ENCODE data around the gene NPPB. TPM values are rescaled to one million over a fixed set of nuclear protein-coding genes. Genes with fewer than 3 reads are reported as not detected.

NPPB gene
- total RNA-seq, 1 experiment from 2014 or later: 0.35 TPM

GRCh38 chr1:11817192-11817591 lies 41.6 kb downstream of the NPPB start:
- DNase-seq: no peak
- no peak overlapping the region for H2AK5ac ChIP-seq (ENCODE audit: insufficient read length, low read length)
- H2BK12ac ChIP-seq (ENCODE audit: insufficient read length, low read depth, low read length): no peak overlapping the region
- H3K23me2 ChIP-seq (ENCODE audit: insufficient read length, low read depth, low read length, poor library complexity, severe bottlenecking): no peaks in the 10 kb centered on the region
- H4K91ac ChIP-seq (ENCODE audit: insufficient read length, low read depth, low read length): no peak overlapping the region
- no peak overlapping the region for H3K23ac ChIP-seq (ENCODE audit: insufficient read length, low read depth, low read length)
- Mint-ChIP-seq H3K9me3 (no peaks in the 10 kb centered on the region), H3K4me1 (no peaks in the 10 kb centered on the region), H3K27me3 (ENCODE audit: low read depth) (no peaks in the 10 kb centered on the region), H3K27ac (no peak overlapping the region), H3K36me3 (ENCODE audit: insufficient read depth in 1 of 3, low read depth in 3 of 3) (peaks cover 24 to 76% (median 59%) of the 10 kb centered on the region in 3 experiments; a peak in 6 of 7 replicates), H3K4me3 (no peak overlapping the region)
- H2BK20ac ChIP-seq (ENCODE audit: low read depth, low read length, poor library complexity, severe bottlenecking): no peak overlapping the region
- no peaks in the 10 kb centered on the region for H3K9me3 ChIP-seq (ENCODE audit: control insufficient read depth, low read depth, low read length)
- no peak overlapping the region for H3K9ac ChIP-seq (ENCODE audit: extremely low read depth, insufficient read length, low read length)
- H3K4me1 ChIP-seq (ENCODE audit: insufficient read depth, low read length): no peaks in the 10 kb centered on the region
- H3K79me1 ChIP-seq (ENCODE audit: insufficient read depth, low read depth, low read length, poor library complexity, severe bottlenecking): peaks cover 8% of the 10 kb centered on the region
- H2BK15ac ChIP-seq (ENCODE audit: low read depth, low read length): no peak overlapping the region
- H4K20me1 ChIP-seq (ENCODE audit: control insufficient read depth, insufficient read depth, insufficient read length): no peaks in the 10 kb centered on the region
- no peak overlapping the region for H2BK5ac ChIP-seq (ENCODE audit: insufficient read length, low read length)
- no peak overlapping the region for H4K8ac ChIP-seq (replicated peaks; ENCODE audit: insufficient read length, low read depth, low read length)
- no peak overlapping the region for H4K5ac ChIP-seq (ENCODE audit: insufficient read length, low read depth, low read length)
- H3K4ac ChIP-seq (ENCODE audit: low read depth, low read length): no peak overlapping the region
- peaks cover 2% of the 10 kb centered on the region; the same call in 1 of the 2 replicates for H3K79me2 ChIP-seq (ENCODE audit: insufficient read depth, low read length)
- H3K14ac ChIP-seq (ENCODE audit: insufficient read depth, low read length): no peak overlapping the region
- H3K4me2 ChIP-seq (ENCODE audit: insufficient read depth, insufficient read length, low read length): no peak overlapping the region
- H3K18ac ChIP-seq (ENCODE audit: insufficient read length, low read depth, low read length): no peak overlapping the region
- no peak overlapping the region for H3T11ph ChIP-seq (ENCODE audit: low read length)
- H3K56ac ChIP-seq (ENCODE audit: insufficient read length, low read depth, low read length): no peak overlapping the region
- H2BK120ac ChIP-seq (ENCODE audit: low read depth, low read length, poor library complexity, severe bottlenecking): no peak overlapping the region
- no CpG with 5 or more reads among the region's 12 CpGs for WGBS (ENCODE audit: extremely low coverage, insufficient read length, low lambda C conversion rate)
- TF ChIP-seq CTCF (conservative IDR thresholded peaks at IDR 0.05): no peak
- no peaks in the 10 kb centered on the region for H3K27me3 ChIP-seq (ENCODE audit: insufficient read depth, low read length)
- H3K27ac ChIP-seq (ENCODE audit: insufficient read length, low read depth, low read length): no peak overlapping the region
- H2AFZ ChIP-seq (ENCODE audit: low read length): no peak overlapping the region
